Embryonic facial prominence (tissue), 1 donor: ENCODE results near the gene CMC1.
"Not testable (repeated sequence)": the region's sequence is repeated elsewhere in the genome, so short reads cannot be mapped to it uniquely, and the experiment has no call there.

ENCODE experiments used
- DNase-seq: peaks from one replicate; pipeline ENCODE4 v3.0.0-alpha.2; 2016; ENCODE audit errors: extremely low spot score

CMC1 gene

GRCh38 chr3:28244491-28244890 is 3.1 kb downstream of the CMC1 start:
- no peak for DNase-seq

- no peak for DNase-seq
Measured at GRCh38 chr3:28247286-28247685, 5.9 kb downstream of the CMC1 start.

GRCh38 chr3:28250999-28251398 is 9.6 kb downstream of the CMC1 start:
- DNase-seq: no peak

GRCh38 chr3:28252001-28252431 is 10.6 kb downstream of the CMC1 start:
- DNase-seq: no peak

GRCh38 chr3:28253040-28253715 is 11.8 kb downstream of the CMC1 start:
- DNase-seq: no peak

- DNase-seq: no peak
Measured at GRCh38 chr3:28262001-28262400, 20.6 kb downstream of the CMC1 start.

GRCh38 chr3:28265641-28266040 is 24.2 kb downstream of the CMC1 start:
- DNase-seq: no peak

- DNase-seq: no peak
Measured at GRCh38 chr3:28267984-28268849, 26.8 kb downstream of the CMC1 start.

GRCh38 chr3:28268989-28269388 is 27.6 kb downstream of the CMC1 start:
- no peak for DNase-seq

- DNase-seq: not testable (repeated sequence)
Measured at GRCh38 chr3:28269884-28270283, 28.5 kb downstream of the CMC1 start.

GRCh38 chr3:28273837-28274236 is 32.4 kb downstream of the CMC1 start:
- no peak for DNase-seq

- DNase-seq: no peak
Measured at GRCh38 chr3:28278918-28279317, 37.5 kb downstream of the CMC1 start.

- no peak for DNase-seq
Measured at GRCh38 chr3:28279770-28280169, 38.4 kb downstream of the CMC1 start.

GRCh38 chr3:28280781-28281180 is 39.4 kb downstream of the CMC1 start:
- no peak for DNase-seq

- DNase-seq: peak; percentile 21
Measured at GRCh38 chr3:28286595-28286994, 45.2 kb downstream of the CMC1 start.

GRCh38 chr3:28287046-28287445 is 45.6 kb downstream of the CMC1 start:
- no peak for DNase-seq

GRCh38 chr3:28290863-28291300 is 49.5 kb downstream of the CMC1 start:
- DNase-seq: no peak

GRCh38 chr3:28291577-28291976 is 50.2 kb downstream of the CMC1 start:
- DNase-seq: no peak

GRCh38 chr3:28292622-28293021 is 51.2 kb downstream of the CMC1 start:
- no peak for DNase-seq

- DNase-seq: no peak
Measured at GRCh38 chr3:28294667-28295413, 53.4 kb downstream of the CMC1 start.

- peak; percentile 20 for DNase-seq
Measured at GRCh38 chr3:28295898-28296490, 54.6 kb downstream of the CMC1 start.

GRCh38 chr3:28299705-28300104 is 58.3 kb downstream of the CMC1 start:
- DNase-seq: no peak
